ENCODE data around the gene SMLR1. TPM values are rescaled to one million over a fixed set of nuclear protein-coding genes. Genes with fewer than 3 reads are reported as not detected.

The SMLR1 gene
- total RNA-seq, 3 donors from 2014 or later (not counting 1 experiment from before 2014, with no cell fraction given) = not detected

GRCh38 chr6:130839379-130839778 lies 12.2 kb downstream of the SMLR1 start:
- Histone ChIP-seq H3K4me1 (ENCODE audit: control insufficient read depth, insufficient read depth, low read length) (no peaks in the 10 kb centered on the region), H3K4me3 (ENCODE audit: low read length) (no peak overlapping the region), H3K27ac (ENCODE audit: low read length) (no peak overlapping the region), H3K9me3 (ENCODE audit: control insufficient read depth, insufficient read depth, low read length) (no peaks in the 10 kb centered on the region), H3K27me3 (ENCODE audit: control insufficient read depth, insufficient read depth, low read length) (no peaks in the 10 kb centered on the region), H3K36me3 (ENCODE audit: control insufficient read depth, insufficient read depth, low read length) (no peaks in the 10 kb centered on the region)
- H3K9me3 Mint-ChIP-seq = no peaks in the 10 kb centered on the region
- no peak overlapping the region for H3K4me3 Mint-ChIP-seq
- H3K36me3 Mint-ChIP-seq = no peaks in the 10 kb centered on the region
- no peak overlapping the region for H3K27ac Mint-ChIP-seq
- no peaks in the 10 kb centered on the region for H3K4me1 Mint-ChIP-seq
- H3K27me3 Mint-ChIP-seq (ENCODE audit: low read depth in 2 of 2) = no peaks in the 10 kb centered on the region
- DNase-seq (no peak), ATAC-seq (no peak)
- 89% methylated on average over 1 of the region's 2 CpGs for WGBS (ENCODE audit: insufficient coverage)
- intact Hi-C loops (cut with micrococcal nuclease) = no loop called here
- no peak for TF ChIP-seq CTCF (IDR thresholded peaks at IDR 0.05)

- H3K27me3 ChIP-seq (ENCODE audit: control insufficient read depth, insufficient read depth, low read length) = no peaks in the 10 kb centered on the region
- no peaks in the 10 kb centered on the region for H3K4me1 ChIP-seq (ENCODE audit: control insufficient read depth, insufficient read depth, low read length)
- intact Hi-C loops (cut with micrococcal nuclease) = loop anchor here (5.0 to 10.0 kb wide), 2 partner anchors 805 to 948 kb away; no protein-coding TSS in a partner anchor
- Mint-ChIP-seq H3K27ac (no peak overlapping the region), H3K4me3 (no peak overlapping the region), H3K9me3 (no peaks in the 10 kb centered on the region), H3K36me3 (no peaks in the 10 kb centered on the region), H3K4me1 (no peaks in the 10 kb centered on the region), H3K27me3 (ENCODE audit: low read depth in 2 of 2) (no peaks in the 10 kb centered on the region)
- H3K4me3 ChIP-seq (ENCODE audit: low read length) = no peak overlapping the region
- TF ChIP-seq CTCF (IDR thresholded peaks at IDR 0.05) = no peak
- no peak overlapping the region for H3K27ac ChIP-seq (ENCODE audit: low read length)
- ATAC-seq = no peak
- no peak for DNase-seq
- WGBS (ENCODE audit: insufficient coverage) = 92% methylated on average over 2 of the region's 2 CpGs
- H3K36me3 ChIP-seq (ENCODE audit: control insufficient read depth, insufficient read depth, low read length) = no peaks in the 10 kb centered on the region
- no peaks in the 10 kb centered on the region for H3K9me3 ChIP-seq (ENCODE audit: control insufficient read depth, insufficient read depth, low read length)
Observed at GRCh38 chr6:130840050-130840449, 12.8 kb downstream of the SMLR1 start.

- H3K4me1 ChIP-seq (ENCODE audit: control insufficient read depth, insufficient read depth, low read length) = no peaks in the 10 kb centered on the region
- TF ChIP-seq CTCF (IDR thresholded peaks at IDR 0.05) = no peak
- Mint-ChIP-seq H3K36me3 (no peaks in the 10 kb centered on the region), H3K4me1 (no peaks in the 10 kb centered on the region), H3K27ac (peak overlapping the region in 1 of 2 donors; percentile 6), H3K4me3 (no peak overlapping the region), H3K9me3 (no peaks in the 10 kb centered on the region), H3K27me3 (ENCODE audit: low read depth in 2 of 2) (no peaks in the 10 kb centered on the region)
- no peak for ATAC-seq
- no peak for DNase-seq
- H3K36me3 ChIP-seq (ENCODE audit: control insufficient read depth, insufficient read depth, low read length) = no peaks in the 10 kb centered on the region
- no peak overlapping the region for H3K27ac ChIP-seq (ENCODE audit: low read length)
- H3K9me3 ChIP-seq (ENCODE audit: control insufficient read depth, insufficient read depth, low read length) = no peaks in the 10 kb centered on the region
- H3K27me3 ChIP-seq (ENCODE audit: control insufficient read depth, insufficient read depth, low read length) = no peaks in the 10 kb centered on the region
- intact Hi-C loops (cut with micrococcal nuclease) = loop anchor here (5.0 to 10.0 kb wide), 2 partner anchors 806 to 949 kb away; no protein-coding TSS in a partner anchor
- no peak overlapping the region for H3K4me3 ChIP-seq (ENCODE audit: low read length)
- WGBS (ENCODE audit: insufficient coverage) = 53% methylated on average over 4 of the region's 4 CpGs
Observed at GRCh38 chr6:130841128-130841728, 14.0 kb downstream of the SMLR1 start.

Data from natural killer cell (primary cell).